Esophagus squamous epithelium (tissue), 4 donors: ENCODE measurements around the gene MGAT5B.

Experiments used
- CTCF ChIP-seq, 6 experiments: fragments of 450-650 bp in 4 of 6; fragments of 200-600 bp in 2 of 6; sonication (generic) in 2 of 6; IDR thresholded peaks; one replicate each; pipeline ENCODE4 v1.5.1; 2016 to 2019; ENCODE audit warnings: antibody characterized with exemption in 6 of 6, mild to moderate bottlenecking in 4 of 6, moderate library complexity in 4 of 6
- POLR2A ChIP-seq, 4 donors: fragments of 450-650 bp; IDR thresholded peaks; one replicate each; pipeline ENCODE4 v1.6.1; 2017; ENCODE audit warnings: antibody characterized with exemption in 4 of 4, mild to moderate bottlenecking in 4 of 4, moderate library complexity in 3 of 4

GRCh38 chr17:76953066-76953465 is 84.9 kb downstream of the MGAT5B start:
- no peak for TF ChIP-seq POLR2A (IDR thresholded peaks at IDR 0.05)
- TF ChIP-seq CTCF (IDR thresholded peaks at IDR 0.05), result no peak
